K562 treated with DMSO at 1 percent for 24 hours (cell line): ENCODE results near the gene COIL. TPM values are rescaled to one million over a fixed set of nuclear protein-coding genes. Genes with fewer than 3 reads are reported as not detected.

Source experiments
- total RNA-seq: library from RNA; unstranded; fragments of 300-600 nt; gene quantifications from 2 replicates; pipeline ENCODE4 v1.2.3, GENCODE V29; 2022; ENCODE audit warnings: low read depth; ENCODE audit not compliant: insufficient read depth

Gene COIL, protein sequence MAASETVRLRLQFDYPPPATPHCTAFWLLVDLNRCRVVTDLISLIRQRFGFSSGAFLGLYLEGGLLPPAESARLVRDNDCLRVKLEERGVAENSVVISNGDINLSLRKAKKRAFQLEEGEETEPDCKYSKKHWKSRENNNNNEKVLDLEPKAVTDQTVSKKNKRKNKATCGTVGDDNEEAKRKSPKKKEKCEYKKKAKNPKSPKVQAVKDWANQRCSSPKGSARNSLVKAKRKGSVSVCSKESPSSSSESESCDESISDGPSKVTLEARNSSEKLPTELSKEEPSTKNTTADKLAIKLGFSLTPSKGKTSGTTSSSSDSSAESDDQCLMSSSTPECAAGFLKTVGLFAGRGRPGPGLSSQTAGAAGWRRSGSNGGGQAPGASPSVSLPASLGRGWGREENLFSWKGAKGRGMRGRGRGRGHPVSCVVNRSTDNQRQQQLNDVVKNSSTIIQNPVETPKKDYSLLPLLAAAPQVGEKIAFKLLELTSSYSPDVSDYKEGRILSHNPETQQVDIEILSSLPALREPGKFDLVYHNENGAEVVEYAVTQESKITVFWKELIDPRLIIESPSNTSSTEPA
- 15.4 and 17.2 TPM in 2 replicates for total RNA-seq

DNA sequence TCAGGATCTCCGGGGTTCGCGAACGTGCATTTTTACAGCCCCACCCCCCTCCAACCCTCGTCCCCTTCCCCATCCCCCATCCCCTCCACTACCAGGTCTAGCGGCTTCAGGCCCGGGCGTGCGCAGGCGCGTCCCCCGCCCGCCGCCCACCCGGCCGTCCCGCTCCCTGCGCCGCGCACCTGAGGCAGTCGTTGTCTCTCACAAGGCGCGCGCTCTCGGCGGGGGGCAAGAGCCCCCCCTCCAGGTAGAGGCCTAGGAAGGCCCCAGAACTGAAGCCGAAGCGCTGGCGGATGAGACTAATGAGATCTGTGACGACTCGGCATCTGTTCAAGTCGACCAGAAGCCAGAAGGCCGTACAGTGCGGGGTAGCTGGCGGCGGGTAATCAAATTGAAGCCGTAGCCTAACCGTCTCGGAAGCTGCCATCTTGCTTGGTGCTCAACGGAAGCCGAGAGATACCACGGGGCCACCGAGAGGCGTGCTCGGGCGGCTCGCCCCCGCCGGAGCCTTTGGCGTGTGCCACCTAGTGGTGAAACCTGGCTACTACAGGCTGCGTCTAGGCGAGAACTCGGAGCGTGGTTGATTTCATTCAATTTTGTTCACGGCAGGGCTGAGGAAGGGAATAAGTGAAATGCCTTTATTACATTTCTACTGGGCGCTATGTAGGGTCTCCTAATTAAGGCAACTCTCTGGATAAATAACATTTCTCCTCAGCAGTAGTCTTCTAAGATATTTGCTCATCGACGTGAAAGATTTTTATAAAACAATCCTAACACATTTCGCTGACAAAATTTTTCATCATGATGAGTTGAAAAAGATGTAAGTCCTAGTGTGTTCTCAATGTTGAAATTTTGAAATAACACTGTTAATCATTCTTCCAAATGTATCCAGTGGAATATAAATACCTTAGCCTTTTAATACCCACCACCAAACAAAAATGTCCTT, at the start of gene COIL:
COIL (minus strand) TSS at position 455 of the 943 bp plus-strand sequence; CDS start at position 424, 31 bp downstream.

DNA sequence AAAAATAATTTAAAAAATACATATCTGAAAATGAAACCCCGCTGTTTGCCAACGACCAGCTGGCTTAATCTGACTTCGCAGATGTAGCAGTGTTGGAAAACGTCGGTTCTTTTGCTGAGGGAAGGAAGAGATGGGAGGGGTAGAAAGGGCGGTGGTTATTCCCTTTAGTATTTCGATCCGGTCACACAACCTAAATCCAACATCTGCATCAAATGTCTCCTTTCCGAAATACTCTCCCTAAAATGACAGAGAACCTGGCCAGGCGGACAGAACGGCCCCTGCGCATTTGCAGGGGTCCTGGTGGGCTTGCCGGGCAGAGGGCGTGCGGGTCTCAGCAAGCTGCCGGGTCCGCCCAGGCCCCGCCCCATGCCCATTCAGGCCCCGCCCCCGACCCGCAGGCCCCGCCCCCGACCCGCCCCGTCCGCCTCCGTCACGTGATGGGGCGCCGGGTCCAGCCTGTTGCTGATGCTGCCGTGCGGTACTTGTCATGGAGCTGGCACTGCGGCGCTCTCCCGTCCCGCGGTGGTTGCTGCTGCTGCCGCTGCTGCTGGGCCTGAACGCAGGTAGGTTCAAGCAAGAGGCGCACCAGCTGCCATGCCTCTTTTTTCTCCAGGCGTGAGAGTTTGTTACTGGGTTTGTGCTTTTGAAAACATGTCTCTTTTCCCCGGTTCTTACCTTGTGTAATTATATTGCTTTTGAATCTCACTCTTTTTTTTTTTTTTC, 17.0 kb upstream of the COIL start, which contains the start of gene SCPEP1:
SCPEP1 (plus strand) TSS at position 459 of the 723 bp plus-strand sequence; CDS start at position 488, 29 bp downstream.

DNA sequence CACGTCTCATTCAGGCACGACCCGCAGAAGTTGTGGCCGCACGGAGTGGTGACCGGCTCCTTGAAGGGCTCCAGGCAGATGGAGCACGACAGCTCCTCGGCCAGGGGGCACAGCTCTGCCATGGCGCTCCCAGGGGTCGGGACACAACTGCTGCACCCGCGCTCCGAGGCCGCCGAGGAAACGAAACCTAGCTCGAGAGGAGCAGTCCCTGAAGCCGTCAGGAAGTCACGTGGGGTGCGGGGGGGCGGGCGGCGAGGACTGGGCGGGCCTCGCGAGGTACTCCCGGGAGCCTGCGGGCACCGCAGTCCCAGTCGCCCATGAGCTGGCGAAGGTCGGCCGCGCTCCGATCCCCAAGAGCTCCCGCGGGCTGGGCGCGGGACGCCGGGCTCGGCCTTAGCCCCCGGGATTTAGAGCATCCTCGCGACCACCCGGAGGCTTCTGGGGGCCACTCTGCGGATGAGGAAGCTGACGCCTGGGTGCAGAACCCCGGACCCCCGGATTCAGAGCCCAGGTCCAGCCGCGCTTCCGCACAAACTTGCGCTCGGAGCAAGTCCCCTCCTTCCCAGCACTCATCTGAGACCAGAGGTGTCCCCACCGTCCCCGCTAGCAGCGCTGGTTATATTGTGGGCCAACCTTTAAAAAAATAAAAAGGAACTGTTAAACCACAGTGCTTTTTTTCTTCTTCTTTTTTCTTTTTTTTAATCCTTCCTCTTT, 46.8 kb downstream of the COIL start, which contains the start of gene TRIM25:
TRIM25 (minus strand) TSS at position 183 of the 714 bp plus-strand sequence; CDS start at position 122, 61 bp downstream.

Other genes with a start within 250 kb of the COIL start
- gene C17orf67, start 127.1 kb downstream of the COIL start, total RNA-seq: 0.53 and 0.73 TPM in 2 replicates
- 2.1 and 3.2 TPM in 2 replicates for gene DGKE, start 126.9 kb downstream of the COIL start, total RNA-seq
- 59.5 and 59.7 TPM in 2 replicates for gene TRIM25, start 47.0 kb downstream of the COIL start, total RNA-seq
- 36.2 and 42.0 TPM in 2 replicates for gene SCPEP1, start 17.1 kb upstream of the COIL start, total RNA-seq
- gene AKAP1, start 124.2 kb upstream of the COIL start, total RNA-seq: 16.6 and 24.9 TPM in 2 replicates